Islet of Langerhans (tissue), 1 donor: ENCODE data around the gene PEAK3.
"Not testable (repeated sequence)": the region's sequence is repeated elsewhere in the genome, so short reads cannot be mapped to it uniquely, and the experiment has no call there.

Experiments used
- FAIRE-seq: peaks from one replicate; lab custom pipeline; 2011; peaks lifted over from hg19 to GRCh38; lab: Jason Lieb, UNC

The PEAK3 gene

GRCh38 chr19:2288818-2289713, 7.1 kb upstream of the PEAK3 start:
- FAIRE-seq, result no peak

GRCh38 chr19:2288338-2288817, 6.4 kb upstream of the PEAK3 start:
- FAIRE-seq, result no peak

GRCh38 chr19:2287585-2288337, 5.8 kb upstream of the PEAK3 start:
- no peak for FAIRE-seq

- FAIRE-seq, result no peak
Observed at GRCh38 chr19:2286402-2287140, 4.6 kb upstream of the PEAK3 start.

- FAIRE-seq, result no peak
Observed at GRCh38 chr19:2283835-2284507, 2.0 kb upstream of the PEAK3 start.

GRCh38 chr19:2282862-2283237, 875 bp upstream of the PEAK3 start:
- no peak for FAIRE-seq

- FAIRE-seq, result not testable (repeated sequence)
Observed at GRCh38 chr19:2281265-2282061, 512 bp downstream of the PEAK3 start.

- FAIRE-seq, result no peak
Observed at GRCh38 chr19:2280633-2281264, 1.2 kb downstream of the PEAK3 start.

GRCh38 chr19:2278459-2279158, 3.4 kb downstream of the PEAK3 start:
- no peak for FAIRE-seq

- no peak for FAIRE-seq
Observed at GRCh38 chr19:2277138-2277537, 4.8 kb downstream of the PEAK3 start.

GRCh38 chr19:2276429-2276986, 5.5 kb downstream of the PEAK3 start:
- no peak for FAIRE-seq

GRCh38 chr19:2275588-2276428, 6.2 kb downstream of the PEAK3 start:
- no peak for FAIRE-seq

GRCh38 chr19:2274931-2275535, 6.9 kb downstream of the PEAK3 start:
- no peak for FAIRE-seq

- FAIRE-seq, result no peak
Observed at GRCh38 chr19:2274185-2274711, 7.7 kb downstream of the PEAK3 start.

- FAIRE-seq, result no peak
Observed at GRCh38 chr19:2273356-2274184, 8.4 kb downstream of the PEAK3 start.

- FAIRE-seq, result no peak
Observed at GRCh38 chr19:2271234-2272103, 10.5 kb downstream of the PEAK3 start.
